Panc1 (cell line): ENCODE data around the gene ZNF775. TPM values are rescaled to one million over a fixed set of nuclear protein-coding genes. Genes with fewer than 3 reads are reported as not detected.

Experiments
- ATAC-seq: fragments of 200-7000 bp; cut with Tn5 transposase; 2 replicates; pipeline ENCODE4 v1.9.1; 2020; ENCODE audit warnings: mild to moderate bottlenecking, moderate library complexity
- BruUV-seq: library from RNA; stranded (reverse); fragments of 400-500 nt; replicated peaks from 2 replicates; lab custom pipeline; 2021; lab: Mats Ljungman, UMichigan
- CTCF ChIA-PET: fragments of 300-600 bp; sonication (Branson Sonifier 250); formaldehyde crosslinking; loops from one replicate; lab custom pipeline; 2022; ENCODE audit warnings: antibody characterized with exemption; lab: Charles Lee
- POLR2A ChIA-PET: fragments of 300-600 bp; sonication (Branson Sonifier 250); formaldehyde crosslinking; loops from one replicate; lab custom pipeline; 2022; ENCODE audit warnings: antibody characterized with exemption; lab: Charles Lee
- DNase-seq: peaks from one replicate; pipeline ENCODE4 v3.0.0-alpha.2; 2010; ENCODE audit warnings: low read depth, low spot score
- H3K27ac ChIP-seq: 2 replicates; pipeline ENCODE4 v1.5.1; 2011; ENCODE audit warnings: mild to moderate bottlenecking, low read length, inconsistent platforms
- H3K27me3 ChIP-seq: fragments of 200-500 bp; sonication (Bioruptor generic); 2 replicates; pipeline ENCODE4 v1.6.0; 2014; ENCODE audit warnings: low read length, inconsistent platforms; ENCODE audit not compliant: control insufficient read depth, insufficient read depth
- H3K36me3 ChIP-seq: fragments of 200-500 bp; sonication (Bioruptor generic); 2 replicates; pipeline ENCODE4 v1.5.1; 2014; ENCODE audit warnings: inconsistent platforms, mild to moderate bottlenecking, low read length, moderate library complexity; ENCODE audit not compliant: control insufficient read depth, insufficient read depth
- H3K4me1 ChIP-seq: 2 replicates; pipeline ENCODE4 v1.5.1; 2011; ENCODE audit warnings: inconsistent platforms, mild to moderate bottlenecking, low read length, moderate library complexity; ENCODE audit not compliant: control insufficient read depth, insufficient read depth
- H3K4me3 ChIP-seq, 2 experiments: 2 replicates each; pipeline ENCODE4 v1.5.1; 2011 to 2012; ENCODE audit warnings: low read depth in 2 of 2, low read length in 2 of 2, mild to moderate bottlenecking in 2 of 2, inconsistent platforms in 1 of 2, moderate library complexity in 1 of 2
- H3K9me3 ChIP-seq: fragments of 200-500 bp; sonication (Bioruptor generic); 2 replicates; pipeline ENCODE4 v1.5.1; 2014; ENCODE audit warnings: low read depth, mild to moderate bottlenecking, inconsistent platforms, low read length, moderate library complexity; ENCODE audit not compliant: control insufficient read depth, insufficient read depth
- CTCF ChIP-seq: fragments of 450-650 bp; IDR thresholded peaks from 2 replicates; pipeline ENCODE4 v1.5.1; 2017; ENCODE audit warnings: mild to moderate bottlenecking
- POLR2AphosphoS5 ChIP-seq: IDR thresholded peaks from 2 replicates; pipeline ENCODE4 v1.6.1; 2012; ENCODE audit warnings: mild to moderate bottlenecking, low read depth, low read length, moderate library complexity
- REST ChIP-seq, 2 experiments: IDR thresholded peaks; 2 replicates each; pipeline ENCODE4 v1.6.1; 2011 to 2012; ENCODE audit warnings: low read depth in 2 of 2, control low read depth in 1 of 2, low read length in 1 of 2, mild to moderate bottlenecking in 1 of 2, moderate library complexity in 1 of 2; ENCODE audit not compliant: insufficient read depth in 1 of 2
- SIN3A ChIP-seq: IDR thresholded peaks from 2 replicates; pipeline ENCODE4 v1.6.1; 2012; ENCODE audit warnings: low read depth, mild to moderate bottlenecking, low read length, moderate library complexity, borderline replicate concordance; ENCODE audit not compliant: insufficient read depth
- TCF7L2 ChIP-seq: IDR thresholded peaks from 2 replicates; pipeline ENCODE4 v1.6.1; 2011; ENCODE audit warnings: mild to moderate bottlenecking, low read depth, low read length, inconsistent platforms
- in situ Hi-C: cut with HindIII; loops from 2 replicates; pipeline ENCODE4 v1.10.0; 2016; ENCODE audit warnings: low sequenced_read_pairs, low pct_unique_long_range_greater_than_20kb
- intact Hi-C: fragments of 100-400 bp; cut with micrococcal nuclease; formaldehyde crosslinking; loops from one replicate; pipeline ENCODE4 v1.10.0; 2022; ENCODE audit not compliant: unreplicated experiment
- total RNA-seq: library from RNA; stranded (reverse); gene quantifications from one replicate; pipeline ENCODE4 v1.2.1, GENCODE V29; 2021; ENCODE audit not compliant: unreplicated experiment

The ZNF775 gene
- total RNA-seq, 1 experiment from 2014 or later: 14.7 TPM

GRCh38 chr7:150333659-150334058 is 45.5 kb upstream of the ZNF775 start:
- BruUV-seq: no TSS peak

DNA sequence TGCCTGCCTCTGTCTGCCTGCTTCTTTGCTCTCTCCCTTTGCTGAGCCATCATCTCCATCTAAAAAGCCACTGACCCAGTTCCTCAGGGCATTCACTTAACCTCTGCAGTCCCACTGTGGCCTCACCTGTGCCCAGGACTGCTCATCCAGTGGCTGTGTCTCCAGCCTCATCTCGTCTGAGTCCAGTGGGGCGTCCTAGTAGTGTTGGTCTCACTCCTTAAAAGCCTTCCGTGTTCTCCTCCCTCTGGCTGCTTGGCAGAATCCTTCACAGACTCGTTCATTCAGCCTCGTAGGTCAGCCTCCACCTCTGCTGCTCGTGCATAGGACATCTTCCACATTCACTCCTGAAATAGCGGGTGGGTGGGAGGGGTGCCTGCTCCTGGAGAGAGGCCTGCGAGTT is 45.0 kb upstream of the ZNF775 start:
- CTCF ChIA-PET: no interaction called here
- Histone ChIP-seq H3K4me1 (no peaks in the 10 kb centered on the region), H3K27ac (no peak overlapping the region), H3K9me3 (no peaks in the 10 kb centered on the region), H3K36me3 (no peaks in the 10 kb centered on the region), H3K27me3 (no peaks in the 10 kb centered on the region), H3K4me3 (no peak overlapping the region)
- ATAC-seq: no peak
- intact Hi-C loops (no loop called here), in situ Hi-C loops (no loop called here)
- POLR2A ChIA-PET: no interaction called here
- no peak for DNase-seq
- TF ChIP-seq CTCF (no peak), POLR2AphosphoS5 (no peak), SIN3A (no peak), TCF7L2 (no peak), REST (IDR thresholded peaks at IDR 0.05; ENCODE audit: insufficient read depth in 1 of 2, low read depth in 2 of 2, low read length in 1 of 2) (no peak)
- BruUV-seq: no TSS peak

More at GRCh38 chr7:150333659-150334058, 45.5 kb upstream of the ZNF775 start:
- H3K27me3 ChIP-seq: no peaks in the 10 kb centered on the region
- no peak overlapping the region for H3K4me3 ChIP-seq
- no peak overlapping the region for H3K27ac ChIP-seq
- TF ChIP-seq REST (IDR thresholded peaks at IDR 0.05; ENCODE audit: insufficient read depth in 1 of 2, low read depth in 2 of 2, low read length in 1 of 2) (no peak), POLR2AphosphoS5 (no peak), TCF7L2 (no peak), CTCF (no peak), SIN3A (no peak)
- DNase-seq (no peak), ATAC-seq (no peak)
- POLR2A ChIA-PET: no interaction called here
- no peaks in the 10 kb centered on the region for H3K36me3 ChIP-seq
- in situ Hi-C loops: no loop called here
- no peaks in the 10 kb centered on the region for H3K4me1 ChIP-seq
- CTCF ChIA-PET: no interaction called here
- H3K9me3 ChIP-seq: no peaks in the 10 kb centered on the region
- intact Hi-C loops: no loop called here
